IPS-15b (cell line): ENCODE measurements around the gene TGFBR3L.

ENCODE experiments used
- H3K27me3 ChIP-seq: one replicate; pipeline ENCODE4 v1.6.1; 2013; ENCODE audit warnings: low read length; ENCODE audit not compliant: control insufficient read depth, insufficient read depth
- H3K36me3 ChIP-seq: one replicate; pipeline ENCODE4 v1.6.1; 2013; ENCODE audit warnings: low read length; ENCODE audit not compliant: control insufficient read depth, insufficient read depth
- H3K4me1 ChIP-seq: one replicate; pipeline ENCODE4 v1.6.1; 2013; ENCODE audit warnings: mild to moderate bottlenecking, low read length; ENCODE audit not compliant: control insufficient read depth, insufficient read depth
- H3K4me3 ChIP-seq: one replicate; pipeline ENCODE4 v1.5.1; 2013; ENCODE audit warnings: low read depth, low read length
- H3K9ac ChIP-seq: one replicate; pipeline ENCODE4 v1.6.1; 2013; ENCODE audit warnings: low read depth, mild to moderate bottlenecking, low read length
- H3K9me3 ChIP-seq: one replicate; pipeline ENCODE4 v1.6.1; 2013; ENCODE audit warnings: mild to moderate bottlenecking, low read length; ENCODE audit not compliant: control insufficient read depth, insufficient read depth

Gene TGFBR3L

DNA sequence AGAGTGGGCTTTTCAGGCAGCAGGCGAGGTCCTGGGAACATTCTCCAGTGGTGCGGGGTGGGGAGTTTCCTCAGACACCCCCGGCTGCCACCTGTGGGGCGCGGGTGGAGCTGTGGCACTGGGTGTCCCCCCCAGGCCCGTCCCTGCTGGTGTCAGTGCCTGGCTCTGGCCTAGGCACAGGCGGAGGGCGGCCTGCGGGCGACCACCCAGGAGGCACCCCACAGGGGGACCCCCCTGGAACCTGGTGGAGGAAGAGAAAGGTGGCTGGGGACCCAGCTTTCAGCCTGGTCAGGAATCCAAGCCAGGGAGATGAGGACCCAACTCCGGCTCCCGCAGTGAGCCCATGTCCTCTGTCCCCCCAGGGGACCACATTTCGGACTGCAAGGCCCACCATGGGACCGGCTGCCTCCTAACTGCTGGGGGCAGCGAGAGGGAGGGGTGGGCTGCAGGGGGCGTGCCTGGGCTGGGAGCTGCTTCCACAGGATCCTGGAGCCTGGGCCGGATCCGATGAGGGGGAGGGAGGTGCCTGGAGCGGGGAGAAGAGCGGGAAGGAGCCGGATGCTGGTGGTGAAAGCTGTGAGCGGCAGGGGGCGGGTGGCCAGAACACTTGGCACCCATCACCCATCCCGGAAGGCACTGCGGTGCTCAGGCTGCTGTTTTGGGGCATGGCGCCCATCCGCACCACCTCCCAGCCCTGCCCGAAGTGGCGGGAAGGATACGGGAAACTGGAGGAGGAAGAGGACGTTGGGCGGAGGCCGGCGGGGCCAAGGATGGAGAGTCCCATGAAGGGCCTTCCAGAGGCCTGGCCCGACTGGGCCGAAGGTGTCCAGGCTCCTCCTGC, 16.8 kb downstream of the TGFBR3L start:
- no peaks in the 10 kb centered on the region for H3K9me3 ChIP-seq
- no peak overlapping the region for H3K4me3 ChIP-seq
- H3K4me1 ChIP-seq: no peaks in the 10 kb centered on the region
- no peak overlapping the region for H3K9ac ChIP-seq
- no peaks in the 10 kb centered on the region for H3K27me3 ChIP-seq
- peaks cover 56% of the 10 kb centered on the region for H3K36me3 ChIP-seq

DNA sequence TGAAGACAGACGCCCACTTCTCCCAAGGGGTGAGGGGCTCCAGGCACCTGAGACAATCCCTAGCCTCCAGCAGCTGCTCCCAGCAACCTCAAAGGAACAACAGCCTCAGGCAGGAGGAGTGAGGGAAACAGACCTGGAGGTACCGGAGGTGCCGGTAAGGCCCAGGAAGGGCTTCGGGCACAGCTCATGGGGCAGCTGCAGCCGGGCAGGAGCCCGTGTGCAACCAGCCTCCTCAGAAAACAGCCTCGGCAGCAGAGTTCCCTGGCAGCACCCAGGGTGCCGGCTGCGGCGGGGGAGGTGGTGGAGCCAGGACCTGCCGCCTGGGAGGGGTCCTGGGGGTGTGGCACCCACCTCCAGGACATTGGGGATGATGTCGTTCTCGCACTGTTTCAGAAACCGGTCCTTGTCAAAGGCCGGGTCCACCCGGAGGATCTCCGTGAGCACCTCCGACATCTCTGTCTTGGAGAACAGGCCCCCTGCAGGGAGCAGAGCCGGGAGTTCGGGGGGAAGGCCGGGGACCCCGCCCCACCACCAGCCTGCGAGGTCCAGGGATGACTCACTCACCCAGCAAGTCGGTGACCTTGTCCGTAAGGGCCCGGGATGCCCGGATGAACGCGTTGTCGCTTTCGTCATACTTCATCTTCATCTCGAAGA, 17.8 kb downstream of the TGFBR3L start:
- Histone ChIP-seq H3K36me3 (peaks cover 62% of the 10 kb centered on the region), H3K9ac (no peak overlapping the region), H3K27me3 (no peaks in the 10 kb centered on the region), H3K4me1 (no peaks in the 10 kb centered on the region), H3K4me3 (no peak overlapping the region), H3K9me3 (no peaks in the 10 kb centered on the region)

GRCh38 chr19:7932930-7933300, 18.3 kb downstream of the TGFBR3L start:
- Histone ChIP-seq H3K4me3 (no peak overlapping the region), H3K4me1 (no peaks in the 10 kb centered on the region), H3K9ac (no peak overlapping the region), H3K36me3 (peaks cover 65% of the 10 kb centered on the region), H3K9me3 (no peaks in the 10 kb centered on the region), H3K27me3 (no peaks in the 10 kb centered on the region)

DNA sequence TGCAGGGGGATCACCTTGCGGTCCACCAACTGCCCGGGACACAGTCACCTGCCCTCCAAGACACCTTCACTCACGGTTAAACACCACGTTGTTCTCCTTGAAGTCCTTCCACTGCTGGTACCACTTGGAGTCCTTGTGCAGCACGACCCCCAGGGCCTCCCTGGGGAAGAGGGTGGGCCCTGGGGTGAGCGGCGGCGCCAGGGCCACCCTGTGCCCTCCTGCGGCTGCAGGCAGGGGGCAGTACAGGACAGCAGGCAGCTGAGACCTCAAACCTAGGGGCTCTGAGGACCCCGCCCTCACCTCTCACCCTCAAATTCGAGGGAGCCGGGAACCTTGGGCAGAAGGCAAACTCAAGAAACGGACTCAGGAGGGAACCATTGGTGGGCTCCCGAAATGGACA, 18.8 kb downstream of the TGFBR3L start:
- Histone ChIP-seq H3K9me3 (no peaks in the 10 kb centered on the region), H3K4me3 (no peak overlapping the region), H3K4me1 (no peaks in the 10 kb centered on the region), H3K36me3 (peaks cover 65% of the 10 kb centered on the region), H3K27me3 (no peaks in the 10 kb centered on the region), H3K9ac (no peak overlapping the region)

DNA sequence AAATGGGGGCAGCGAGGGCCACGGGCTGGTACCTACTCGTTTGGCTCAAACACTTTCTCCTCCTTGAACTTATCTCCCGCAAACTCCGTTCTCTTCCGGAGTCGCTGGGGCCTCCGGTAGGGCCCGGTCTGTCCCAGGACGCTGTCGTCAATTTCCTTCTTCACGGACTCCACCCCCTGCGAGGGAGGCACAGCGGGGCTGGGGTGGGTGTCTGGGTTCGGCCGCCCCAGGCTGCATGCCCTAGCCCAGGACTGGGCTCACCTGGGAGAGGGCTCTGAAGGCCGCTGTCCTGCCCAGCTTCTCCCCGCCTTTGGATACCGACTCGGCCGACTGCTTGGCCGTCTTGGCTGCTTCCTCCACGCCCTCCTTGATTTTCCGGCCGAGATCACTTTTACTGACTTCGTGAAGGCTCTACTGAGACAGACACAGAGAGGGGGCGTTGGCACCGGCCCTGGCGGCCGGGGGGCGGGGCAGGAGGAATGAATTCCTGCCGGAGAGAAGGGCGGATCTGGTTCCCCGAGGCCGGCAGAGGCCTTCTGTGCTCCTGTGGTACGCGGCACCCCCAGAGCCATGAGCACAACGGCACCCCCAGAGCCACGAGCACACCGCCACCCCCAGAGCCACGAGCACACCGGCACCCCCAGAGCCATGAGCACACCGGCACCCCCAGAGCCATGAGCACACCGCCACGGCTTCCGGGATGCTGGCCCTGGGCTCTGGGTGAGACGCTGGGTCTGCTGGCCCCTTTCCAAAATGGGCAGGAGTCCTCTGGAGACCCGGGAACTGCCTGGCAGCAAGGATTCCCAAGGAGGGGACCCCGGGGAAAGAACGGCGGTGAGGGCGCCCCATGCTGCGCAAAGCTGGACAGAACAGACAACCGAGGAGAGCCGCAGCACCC, 19.4 kb downstream of the TGFBR3L start:
- H3K27me3 ChIP-seq: no peaks in the 10 kb centered on the region
- no peak overlapping the region for H3K9ac ChIP-seq
- no peak overlapping the region for H3K4me3 ChIP-seq
- H3K4me1 ChIP-seq: no peaks in the 10 kb centered on the region
- no peaks in the 10 kb centered on the region for H3K9me3 ChIP-seq
- peaks cover 65% of the 10 kb centered on the region for H3K36me3 ChIP-seq

- H3K36me3 ChIP-seq: peaks cover 65% of the 10 kb centered on the region
These were observed 20.1 kb downstream of the TGFBR3L start for GRCh38 chr19:7934766-7935165.

GRCh38 chr19:7940841-7941240, 26.2 kb downstream of the TGFBR3L start:
- H3K36me3 ChIP-seq: peaks cover 24% of the 10 kb centered on the region
- no peaks in the 10 kb centered on the region for H3K4me1 ChIP-seq
- no peak overlapping the region for H3K4me3 ChIP-seq
- H3K9ac ChIP-seq: no peak overlapping the region
- H3K9me3 ChIP-seq: no peaks in the 10 kb centered on the region
- H3K27me3 ChIP-seq: no peaks in the 10 kb centered on the region

More at GRCh38 chr19:7934766-7935165, 20.1 kb downstream of the TGFBR3L start:
- Histone ChIP-seq H3K9ac (no peak overlapping the region), H3K27me3 (no peaks in the 10 kb centered on the region), H3K4me1 (no peaks in the 10 kb centered on the region), H3K4me3 (no peak overlapping the region), H3K9me3 (no peaks in the 10 kb centered on the region)

DNA sequence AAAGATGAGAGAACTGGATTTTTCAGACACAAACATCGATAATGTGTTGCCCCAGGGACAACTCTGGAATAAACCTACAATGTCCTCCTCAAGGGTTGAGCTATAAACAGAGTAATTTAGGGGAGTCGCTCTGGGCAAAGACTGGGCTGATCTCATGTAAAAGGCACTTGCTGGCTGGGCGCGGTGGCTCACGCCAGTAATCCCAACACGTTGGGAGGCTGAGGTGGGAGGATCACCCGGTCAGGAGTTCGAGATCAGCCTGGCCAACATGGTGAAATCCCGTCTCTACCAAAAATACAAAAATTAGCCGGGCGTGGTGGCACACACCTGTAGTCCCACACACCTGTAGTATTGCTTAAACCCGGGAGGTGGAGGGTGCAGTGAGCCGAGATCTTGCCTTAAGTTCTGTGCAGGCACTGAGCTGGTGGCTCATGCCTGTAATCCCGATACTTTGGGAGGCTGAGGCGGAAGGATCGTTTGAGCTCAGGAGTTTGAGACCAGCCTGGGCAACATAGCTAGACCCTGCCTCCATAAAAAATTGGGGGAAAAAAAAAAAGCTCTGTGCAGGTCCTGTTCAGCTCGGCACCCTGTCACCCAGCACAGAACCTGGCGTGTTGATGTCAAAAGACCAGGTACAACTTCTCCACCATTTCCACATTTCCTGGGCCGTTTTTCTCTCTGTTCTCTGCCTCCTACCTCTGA, 27.4 kb downstream of the TGFBR3L start:
- Histone ChIP-seq H3K36me3 (peaks cover 21% of the 10 kb centered on the region), H3K4me3 (peak overlapping the region; percentile 87), H3K9me3 (no peaks in the 10 kb centered on the region), H3K4me1 (no peaks in the 10 kb centered on the region), H3K27me3 (no peaks in the 10 kb centered on the region), H3K9ac (peak overlapping the region; percentile 1)

GRCh38 chr19:7942981-7943443, 28.4 kb downstream of the TGFBR3L start:
- no peaks in the 10 kb centered on the region for H3K4me1 ChIP-seq
- H3K9me3 ChIP-seq: no peaks in the 10 kb centered on the region
- peaks cover 15% of the 10 kb centered on the region for H3K36me3 ChIP-seq
- peak overlapping the region; percentile 87 for H3K4me3 ChIP-seq
- H3K9ac ChIP-seq: peak overlapping the region; percentile 98
- no peaks in the 10 kb centered on the region for H3K27me3 ChIP-seq

DNA sequence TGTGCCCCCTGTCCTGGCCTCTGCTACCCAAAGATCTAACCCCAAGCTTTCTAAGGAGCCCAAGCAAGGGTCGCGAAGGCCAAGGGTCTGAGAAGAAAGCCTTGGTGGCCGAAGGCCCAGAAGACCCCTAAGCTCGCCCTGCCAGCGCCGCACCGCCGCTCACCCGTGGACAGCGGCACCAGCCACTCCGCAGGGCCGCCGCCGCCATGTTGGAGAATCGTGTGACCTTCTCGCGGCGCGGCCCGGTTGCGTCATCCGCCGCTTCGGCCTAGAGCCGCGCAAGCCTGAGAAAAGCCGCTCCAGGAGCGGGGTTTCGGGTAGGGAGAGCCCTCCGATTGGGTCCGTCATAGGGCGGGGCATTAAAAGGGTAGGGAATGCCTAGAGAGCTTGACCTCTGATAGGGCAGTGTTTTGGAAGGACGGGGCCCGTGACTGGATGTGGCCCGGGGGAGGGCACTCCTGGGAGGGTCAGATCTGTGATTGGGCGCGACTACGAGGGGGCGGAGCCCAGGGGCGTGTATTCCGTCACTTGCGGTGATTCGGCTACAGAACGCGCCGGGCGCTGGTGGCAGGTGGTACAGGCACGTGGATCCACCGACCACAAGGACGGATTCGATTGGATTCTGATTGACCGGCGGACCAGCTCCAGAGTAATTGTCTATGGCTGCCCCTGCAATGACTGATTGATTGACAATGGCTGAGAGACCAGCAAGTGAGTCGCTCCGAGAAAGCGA, 29.0 kb downstream of the TGFBR3L start, which contains the start of gene TIMM44:
TIMM44 (minus strand) TSS at position 223 of the 733 bp plus-strand sequence; CDS start at position 208, 15 bp downstream.
- Histone ChIP-seq H3K4me3 (peak within 1 kb of the TSS; percentile 87), H3K27me3 (no peaks in the 10 kb centered on the region), H3K9ac (peak within 1 kb of the TSS; percentile 98), H3K36me3 (peaks cover 15% of the 10 kb centered on the region), H3K4me1 (no peaks in the 10 kb centered on the region), H3K9me3 (no peaks in the 10 kb centered on the region)
